Kidney epithelial cell (primary cell): Measurements from ENCODE around the gene STC2. TPM values are rescaled to one million over a fixed set of nuclear protein-coding genes. Genes with fewer than 3 reads are reported as not detected.

Experiments
- DNase-seq: peaks from one replicate; pipeline ENCODE4 v3.0.0-alpha.2; 2010; ENCODE audit warnings: low read depth
- H3K27me3 ChIP-seq: 2 replicates; pipeline ENCODE4 v1.6.0; 2011; ENCODE audit warnings: low read length; ENCODE audit not compliant: control insufficient read depth, insufficient read depth
- H3K36me3 ChIP-seq: 2 replicates; pipeline ENCODE4 v1.5.1; 2011; ENCODE audit warnings: low read length; ENCODE audit not compliant: control insufficient read depth, insufficient read depth
- H3K4me3 ChIP-seq: 2 replicates; pipeline ENCODE4 v1.5.1; 2011; ENCODE audit warnings: low read depth, mild to moderate bottlenecking, control low read depth, low read length
- total RNA-seq: library from RNA; depleted of rRNA; stranded (reverse); fragments of >200 nt; gene quantifications from 2 replicates; pipeline ENCODE4 v1.2.3, GENCODE V29; 2015
- TF ChIP-seq, protein P1 (sequence below): IDR thresholded peaks from 2 replicates; pipeline ENCODE4 v1.5.1; 2011; ENCODE audit warnings: mild to moderate bottlenecking, moderate library complexity, low read length, control low read depth, inconsistent platforms; ENCODE audit not compliant: insufficient read depth, poor library complexity, severe bottlenecking

Gene STC2
- total RNA-seq, 1 donor from 2014 or later = 219 TPM

DNA sequence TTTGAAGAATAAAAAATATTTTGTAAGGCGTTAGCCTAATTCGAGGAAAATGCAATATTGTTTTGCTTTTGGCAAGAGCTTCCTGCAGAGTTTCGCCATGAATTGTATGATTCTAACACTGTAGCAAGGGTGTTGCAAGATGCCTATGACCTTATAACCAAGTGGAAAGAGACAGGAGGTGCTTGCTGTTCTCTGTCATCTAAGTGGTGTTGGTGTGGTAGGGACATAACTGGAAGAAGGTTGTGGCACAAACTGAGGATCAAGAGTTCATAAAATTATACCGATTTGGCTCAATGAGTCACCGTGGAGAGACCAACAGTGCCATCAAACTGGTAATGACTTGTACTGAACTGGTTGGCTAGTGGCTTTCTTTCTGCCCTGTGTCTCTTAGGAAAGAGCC is 6.3 kb downstream of the STC2 start:
- no peak overlapping the region for H3K4me3 ChIP-seq
- no peaks in the 10 kb centered on the region for H3K27me3 ChIP-seq
- TF ChIP-seq, protein P1, sequence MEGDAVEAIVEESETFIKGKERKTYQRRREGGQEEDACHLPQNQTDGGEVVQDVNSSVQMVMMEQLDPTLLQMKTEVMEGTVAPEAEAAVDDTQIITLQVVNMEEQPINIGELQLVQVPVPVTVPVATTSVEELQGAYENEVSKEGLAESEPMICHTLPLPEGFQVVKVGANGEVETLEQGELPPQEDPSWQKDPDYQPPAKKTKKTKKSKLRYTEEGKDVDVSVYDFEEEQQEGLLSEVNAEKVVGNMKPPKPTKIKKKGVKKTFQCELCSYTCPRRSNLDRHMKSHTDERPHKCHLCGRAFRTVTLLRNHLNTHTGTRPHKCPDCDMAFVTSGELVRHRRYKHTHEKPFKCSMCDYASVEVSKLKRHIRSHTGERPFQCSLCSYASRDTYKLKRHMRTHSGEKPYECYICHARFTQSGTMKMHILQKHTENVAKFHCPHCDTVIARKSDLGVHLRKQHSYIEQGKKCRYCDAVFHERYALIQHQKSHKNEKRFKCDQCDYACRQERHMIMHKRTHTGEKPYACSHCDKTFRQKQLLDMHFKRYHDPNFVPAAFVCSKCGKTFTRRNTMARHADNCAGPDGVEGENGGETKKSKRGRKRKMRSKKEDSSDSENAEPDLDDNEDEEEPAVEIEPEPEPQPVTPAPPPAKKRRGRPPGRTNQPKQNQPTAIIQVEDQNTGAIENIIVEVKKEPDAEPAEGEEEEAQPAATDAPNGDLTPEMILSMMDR = no peak
- H3K36me3 ChIP-seq = no peaks in the 10 kb centered on the region
- DNase-seq = no peak

GRCh38 chr5:173320259-173320658 is 8.0 kb downstream of the STC2 start:
- H3K4me3 ChIP-seq = no peak overlapping the region
- DNase-seq = no peak
- TF ChIP-seq, protein P1 = no peak
- H3K36me3 ChIP-seq = no peaks in the 10 kb centered on the region
- no peaks in the 10 kb centered on the region for H3K27me3 ChIP-seq

DNA sequence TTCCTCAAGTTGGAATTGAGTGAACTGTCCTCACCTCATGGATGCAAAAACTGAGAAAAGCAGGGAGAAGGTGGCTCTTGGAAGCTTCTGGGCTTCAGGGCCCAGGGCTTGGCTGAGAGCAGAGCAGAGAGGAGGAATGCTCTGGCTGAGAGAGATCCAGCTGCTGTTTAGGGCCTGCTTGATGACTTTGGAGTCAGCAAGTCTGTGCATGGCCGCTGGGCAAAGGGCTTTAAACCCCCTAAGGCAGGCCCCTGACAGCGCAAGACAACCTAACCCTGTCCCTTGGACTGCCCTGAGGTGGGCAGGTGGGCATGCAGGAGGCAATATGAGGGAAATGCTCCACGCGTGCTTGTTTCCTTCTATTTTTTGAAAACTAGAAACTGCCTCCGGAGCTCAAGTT is 8.6 kb downstream of the STC2 start:
- TF ChIP-seq, protein P1 = no peak
- H3K4me3 ChIP-seq = no peak overlapping the region
- H3K27me3 ChIP-seq = no peaks in the 10 kb centered on the region
- DNase-seq = no peak
- H3K36me3 ChIP-seq = no peaks in the 10 kb centered on the region

DNA sequence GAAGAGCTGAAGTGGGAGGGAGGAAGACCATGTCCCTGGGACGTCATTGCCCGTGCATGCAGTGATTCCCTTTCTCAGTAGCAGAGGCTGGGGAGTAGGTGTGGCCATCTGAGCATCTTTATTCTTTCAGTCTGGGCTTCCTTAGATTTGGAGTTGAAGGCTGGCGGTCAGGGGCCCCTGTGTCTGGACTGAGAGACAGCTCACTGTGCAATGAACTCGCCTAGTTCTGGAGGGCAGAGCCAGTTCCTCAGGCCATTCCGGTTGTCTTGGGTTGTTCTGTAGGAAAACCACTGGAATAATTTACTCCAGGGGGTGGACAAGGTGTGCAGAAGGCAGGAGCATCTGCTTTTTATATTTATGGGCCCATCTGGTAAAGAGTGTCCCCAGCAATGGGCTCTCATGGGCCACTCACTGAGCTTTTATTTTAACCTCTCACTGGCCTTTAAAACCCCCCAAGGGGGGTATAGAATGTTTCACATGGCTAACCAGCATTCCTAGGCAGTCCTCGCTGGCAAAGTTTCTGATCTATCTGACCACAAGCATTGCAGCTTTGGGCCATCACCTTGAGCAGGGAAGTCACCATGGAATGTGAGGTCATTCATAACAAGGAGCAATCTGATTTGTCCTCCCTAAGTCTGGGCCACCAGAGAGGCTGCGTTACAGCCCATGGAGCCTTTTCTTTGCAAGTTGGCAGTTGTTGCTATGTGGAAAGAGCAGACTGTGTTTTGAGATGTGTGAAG is 9.2 kb downstream of the STC2 start:
- DNase-seq = no peak
- no peaks in the 10 kb centered on the region for H3K36me3 ChIP-seq
- TF ChIP-seq, protein P1 = no peak
- no peaks in the 10 kb centered on the region for H3K27me3 ChIP-seq
- no peak overlapping the region for H3K4me3 ChIP-seq

DNA sequence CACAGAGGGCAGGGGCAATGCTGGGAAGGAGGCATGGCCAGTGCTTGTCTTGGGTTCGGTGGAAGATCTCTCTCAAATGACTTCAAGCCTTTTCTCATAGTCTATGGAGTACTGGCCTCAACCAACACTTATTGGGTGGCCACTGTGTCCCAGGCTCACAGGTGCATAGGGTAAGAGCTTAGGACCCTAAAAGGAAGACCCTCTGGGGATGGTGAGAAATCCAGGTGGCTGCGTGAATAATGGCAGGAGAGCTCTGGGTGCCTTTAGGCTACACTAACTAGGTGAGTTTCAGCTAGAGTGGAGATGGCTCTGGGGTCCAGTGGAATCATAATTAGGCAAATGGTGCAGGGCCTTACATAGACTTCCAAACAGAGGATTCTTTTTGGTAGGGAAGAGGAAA is 9.9 kb downstream of the STC2 start:
- Histone ChIP-seq H3K36me3 (no peaks in the 10 kb centered on the region), H3K4me3 (no peak overlapping the region), H3K27me3 (no peaks in the 10 kb centered on the region)
- TF ChIP-seq, protein P1 = no peak
- no peak for DNase-seq

- no peak for DNase-seq
- no peaks in the 10 kb centered on the region for H3K27me3 ChIP-seq
- H3K4me3 ChIP-seq = no peak overlapping the region
- TF ChIP-seq, protein P1 = no peak
- H3K36me3 ChIP-seq = no peaks in the 10 kb centered on the region
Measured at GRCh38 chr5:173317852-173318251, 10.4 kb downstream of the STC2 start.
